SK-MEL-5 (cell line): Measurements from ENCODE around the gene TRPM2. TPM values are rescaled to one million over a fixed set of nuclear protein-coding genes. Genes with fewer than 3 reads are reported as not detected.

Experiments
- DNase-seq: peaks from one replicate; pipeline ENCODE4 v3.0.0-alpha.2; 2016; ENCODE audit warnings: low read depth, low spot score
- in situ Hi-C: cut with HindIII; loops from 2 replicates; pipeline ENCODE4 v1.10.0; 2016; ENCODE audit warnings: low sequenced_read_pairs, high pct_unique_total_duplicates, low pct_unique_long_range_greater_than_20kb
- total RNA-seq: library from RNA; depleted of rRNA; stranded (reverse); fragments of >200 nt; shearing (Covaris generic); gene quantifications from 2 replicates; pipeline ENCODE4 v1.2.3, GENCODE V29; 2014

The TRPM2 gene
- total RNA-seq, 1 experiment from 2014 or later: 0.21 TPM

DNA sequence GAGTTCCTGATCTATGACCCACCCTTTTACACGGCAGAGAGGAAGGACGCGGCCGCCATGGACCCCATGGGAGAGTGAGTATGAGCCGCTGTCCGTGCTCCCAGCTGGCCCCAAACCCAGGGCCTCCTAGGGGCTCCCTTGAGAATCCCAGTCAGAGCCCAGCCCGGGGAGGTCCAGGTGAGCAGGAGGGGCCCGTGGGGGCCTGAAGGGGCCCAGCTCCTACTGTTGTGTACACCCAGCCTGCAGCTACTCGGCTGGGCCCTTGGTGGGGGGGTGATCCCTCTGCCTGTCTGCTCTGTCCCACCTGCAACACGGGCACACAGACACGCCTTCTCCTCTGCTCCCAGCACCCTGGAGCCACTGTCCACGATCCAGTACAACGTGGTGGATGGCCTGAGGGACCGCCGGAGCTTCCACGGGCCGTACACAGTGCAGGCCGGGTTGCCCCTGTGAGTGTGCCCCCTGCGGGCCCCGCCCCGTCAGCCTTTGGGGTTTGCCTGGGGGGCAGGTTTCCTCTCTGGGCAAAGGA is 73.3 kb downstream of the TRPM2 start:
- DNase-seq: no peak
- in situ Hi-C loops: no loop called here

DNA sequence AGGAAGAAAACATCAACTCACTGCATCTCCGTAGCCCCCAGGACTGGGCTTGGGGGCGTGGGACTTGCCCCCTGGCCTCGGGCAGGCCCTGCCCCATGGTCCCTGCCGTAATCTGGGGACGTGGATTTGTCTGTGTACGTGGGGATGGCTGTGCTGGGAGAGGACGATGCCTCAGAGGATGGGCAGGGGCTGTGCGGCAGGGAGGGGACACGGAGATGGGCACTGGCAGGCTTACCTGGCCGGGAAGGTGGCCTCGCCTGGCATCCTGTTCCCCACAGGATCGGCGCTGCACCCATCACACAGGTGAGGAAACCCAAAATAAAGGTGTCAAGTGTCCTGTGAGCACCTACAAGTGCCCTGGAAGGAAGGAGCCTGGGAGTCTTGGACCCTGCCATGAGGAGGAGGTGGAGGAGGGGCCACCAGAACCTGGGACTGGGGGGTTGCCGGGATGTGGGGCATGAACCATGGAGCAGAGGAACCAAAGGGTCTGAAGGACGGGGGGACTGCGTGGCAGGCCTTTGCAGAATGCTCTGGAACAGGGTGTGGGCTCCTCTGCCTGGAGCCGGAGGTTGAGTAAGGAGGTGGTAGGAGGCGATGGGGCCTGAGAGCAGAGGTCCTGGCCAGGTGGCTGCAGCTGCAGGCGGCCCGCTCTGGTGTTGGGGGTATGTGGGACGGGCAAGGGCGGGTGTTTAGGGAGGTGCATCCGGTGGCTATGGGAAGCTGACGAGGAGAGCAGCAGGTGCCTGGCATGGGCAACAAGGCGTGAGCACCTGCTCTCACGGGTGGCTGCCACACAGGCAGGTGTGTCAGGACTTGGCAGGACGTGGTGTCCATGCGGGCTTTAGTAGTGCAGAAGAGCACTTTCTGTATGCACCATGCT is 74.1 kb downstream of the TRPM2 start:
- DNase-seq: no peak
- in situ Hi-C loops: no loop called here

DNA sequence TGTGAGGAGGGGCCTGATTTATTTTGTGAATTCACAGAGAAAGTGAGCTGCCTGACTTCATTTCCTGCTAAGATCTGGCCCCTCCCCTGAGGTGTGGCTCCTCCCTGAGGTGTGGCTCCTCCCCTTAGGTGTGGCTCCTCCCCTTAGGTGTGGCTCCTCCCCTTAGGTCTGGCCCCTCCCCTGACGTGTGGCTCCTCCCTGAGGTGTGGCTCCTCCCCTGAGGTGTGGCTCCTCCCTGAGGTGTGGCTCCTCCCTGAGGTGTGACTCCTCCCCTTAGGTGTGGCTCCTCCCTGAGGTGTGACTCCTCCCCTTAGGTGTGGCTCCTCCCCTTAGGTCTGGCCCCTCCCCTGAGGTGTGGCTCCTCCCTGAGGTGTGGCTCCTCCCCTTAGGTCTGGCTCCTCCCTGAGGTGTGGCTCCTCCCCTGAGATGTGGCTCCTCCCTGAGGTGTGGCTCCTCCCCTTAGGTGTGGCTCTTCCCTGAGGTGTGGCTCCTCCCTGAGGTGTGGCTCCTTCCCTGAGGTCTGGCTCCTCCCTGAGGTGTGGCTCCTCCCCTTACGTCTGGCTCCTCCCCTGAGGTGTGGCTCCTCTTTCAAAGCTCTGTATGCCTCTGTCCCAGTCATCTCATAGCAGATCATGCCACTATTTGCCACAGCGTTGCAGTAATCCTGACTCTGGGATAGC is 75.0 kb downstream of the TRPM2 start:
- DNase-seq: peak; percentile 88
- in situ Hi-C loops: no loop called here

DNA sequence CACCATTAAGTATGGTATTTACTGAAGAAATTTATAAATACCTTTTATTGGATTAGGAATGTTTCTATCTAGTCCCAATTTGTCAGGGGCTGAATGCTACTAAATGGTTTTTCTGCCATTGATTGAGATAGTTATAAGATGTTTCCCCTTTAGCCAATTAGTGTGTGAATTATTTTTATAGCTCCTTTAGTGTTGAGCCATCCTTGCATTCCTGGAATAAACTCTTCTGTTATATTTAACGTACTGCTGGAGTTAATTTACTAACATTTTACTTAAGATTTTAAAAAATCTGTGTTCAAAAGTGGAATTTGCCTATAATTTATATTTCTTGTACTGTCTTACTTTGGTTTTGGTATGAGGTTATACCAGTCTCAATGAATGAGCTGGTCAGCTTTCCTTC is 76.5 kb downstream of the TRPM2 start:
- DNase-seq: no peak
- in situ Hi-C loops: no loop called here

DNA sequence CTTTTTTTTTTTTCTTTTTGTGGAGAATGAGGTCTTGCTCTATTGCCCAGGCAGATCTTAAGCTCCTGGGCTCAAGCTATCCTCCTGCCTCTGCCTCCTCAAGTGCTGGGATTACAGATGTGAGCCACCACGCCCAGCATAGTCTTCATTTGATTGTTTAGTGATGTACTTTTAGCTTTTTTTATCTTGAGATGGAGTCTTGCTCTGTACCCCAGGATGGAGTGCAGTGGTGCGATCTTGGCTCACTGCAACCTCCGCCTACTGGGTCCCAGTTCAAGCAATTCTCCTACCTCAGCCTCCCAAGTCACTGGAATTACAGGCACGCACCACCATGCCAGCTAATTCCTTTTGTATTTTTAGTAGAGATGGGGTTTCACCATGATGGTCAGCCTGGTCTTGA is 77.9 kb downstream of the TRPM2 start:
- in situ Hi-C loops: no loop called here
- DNase-seq: no peak

DNA sequence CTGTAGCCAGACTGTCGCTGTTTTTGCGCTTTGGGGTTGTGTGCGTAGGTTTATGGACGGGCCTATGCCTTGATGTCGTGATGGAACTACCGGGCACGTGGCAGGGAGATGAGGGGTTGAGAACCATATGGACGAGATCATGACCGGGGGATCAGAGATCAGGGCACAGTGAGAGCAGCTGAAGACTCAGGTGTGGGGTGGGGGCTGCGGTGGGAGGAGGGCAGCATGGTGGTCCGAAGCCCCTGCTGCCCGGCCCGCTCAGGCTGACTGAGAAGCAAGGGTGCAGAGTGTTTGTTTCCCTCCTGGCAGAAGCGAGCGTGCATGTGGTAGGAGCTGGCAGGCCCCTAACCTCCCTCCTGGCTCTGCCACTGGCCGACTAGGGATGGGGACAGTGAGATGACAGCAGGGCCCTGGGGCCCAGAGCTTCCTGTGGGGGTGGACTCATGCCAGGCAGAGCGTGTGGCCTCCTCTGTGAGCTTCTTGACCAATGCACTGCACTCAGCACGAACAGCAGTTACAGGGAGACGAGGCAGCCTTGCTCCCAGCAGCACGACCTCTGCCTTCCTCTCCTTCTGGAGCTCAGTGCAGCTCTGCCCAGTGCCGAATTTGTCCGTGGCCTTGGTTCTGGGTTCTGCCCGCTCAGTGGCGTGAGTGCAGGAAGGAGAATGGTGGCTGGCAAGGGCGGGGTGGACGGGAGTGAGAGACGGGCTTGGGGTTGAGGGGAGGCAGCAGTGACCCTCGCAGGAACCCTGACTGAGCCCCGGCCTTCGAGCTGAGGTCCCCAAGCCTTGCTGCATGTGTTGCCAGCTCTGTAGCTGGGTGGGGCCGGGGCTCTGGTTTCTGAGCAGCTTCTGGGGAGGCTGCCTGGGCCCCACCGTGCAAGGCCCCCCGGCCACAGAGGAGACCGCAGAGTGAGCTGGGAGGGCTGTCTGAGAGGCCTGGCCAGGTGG is 79.7 kb downstream of the TRPM2 start:
- no peak for DNase-seq
- in situ Hi-C loops: no loop called here

DNA sequence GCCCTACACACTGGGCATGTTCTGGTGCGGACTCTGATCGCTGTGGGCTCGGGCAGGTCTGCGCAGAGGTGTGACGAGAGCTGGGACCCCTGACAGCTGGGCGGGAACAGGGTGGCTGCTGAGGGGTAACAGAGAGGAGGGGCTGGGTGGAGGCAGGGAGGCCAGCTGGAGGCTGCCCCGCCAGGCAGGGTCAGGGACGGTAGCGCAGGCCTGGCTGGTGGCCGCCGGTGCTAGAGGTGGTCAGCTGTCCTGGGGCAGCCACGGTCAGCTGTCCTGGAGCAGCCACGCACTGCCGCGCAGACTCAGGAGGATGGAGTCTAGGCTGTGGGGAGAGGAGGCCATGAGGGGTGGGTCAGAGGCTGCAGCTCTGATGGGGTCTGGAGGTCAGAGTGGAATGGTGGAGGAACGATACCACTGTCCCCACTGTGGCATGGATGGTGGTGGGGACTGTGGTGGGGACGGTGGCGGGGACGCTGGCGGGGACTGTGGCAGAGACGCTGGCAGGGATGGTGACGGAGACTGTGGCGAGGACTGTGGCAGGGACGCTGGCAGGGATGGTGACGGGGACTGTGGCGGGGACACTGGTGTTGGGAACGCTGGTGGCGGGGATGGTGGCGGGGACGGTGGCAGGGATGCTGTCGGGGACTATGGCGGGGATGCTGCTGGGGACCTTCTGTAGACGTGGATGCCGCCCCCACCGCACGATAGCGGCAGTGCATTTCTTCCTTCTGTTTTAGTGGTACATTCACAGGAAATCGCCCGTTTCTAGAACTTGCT is 80.6 kb downstream of the TRPM2 start:
- no peak for DNase-seq
- in situ Hi-C loops: no loop called here

DNA sequence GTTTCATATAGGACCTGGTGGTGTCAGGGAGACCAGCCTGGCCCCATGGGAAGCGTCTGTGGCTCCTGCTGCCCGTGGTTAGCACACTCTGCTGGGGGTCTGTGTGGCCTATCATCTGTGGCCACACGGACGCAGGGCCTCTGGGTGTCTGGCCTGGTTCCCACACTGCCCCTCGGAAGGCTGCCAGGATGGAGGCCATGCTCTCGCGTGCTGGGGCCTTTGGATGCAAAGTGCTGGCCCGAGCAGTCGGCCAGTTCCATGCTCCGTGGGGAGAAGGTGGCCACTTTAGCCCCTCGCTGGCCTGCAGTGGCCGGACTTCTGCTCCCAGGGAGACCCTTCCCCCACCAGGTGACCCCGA is 81.1 kb downstream of the TRPM2 start:
- in situ Hi-C loops: no loop called here
- no peak for DNase-seq

DNA sequence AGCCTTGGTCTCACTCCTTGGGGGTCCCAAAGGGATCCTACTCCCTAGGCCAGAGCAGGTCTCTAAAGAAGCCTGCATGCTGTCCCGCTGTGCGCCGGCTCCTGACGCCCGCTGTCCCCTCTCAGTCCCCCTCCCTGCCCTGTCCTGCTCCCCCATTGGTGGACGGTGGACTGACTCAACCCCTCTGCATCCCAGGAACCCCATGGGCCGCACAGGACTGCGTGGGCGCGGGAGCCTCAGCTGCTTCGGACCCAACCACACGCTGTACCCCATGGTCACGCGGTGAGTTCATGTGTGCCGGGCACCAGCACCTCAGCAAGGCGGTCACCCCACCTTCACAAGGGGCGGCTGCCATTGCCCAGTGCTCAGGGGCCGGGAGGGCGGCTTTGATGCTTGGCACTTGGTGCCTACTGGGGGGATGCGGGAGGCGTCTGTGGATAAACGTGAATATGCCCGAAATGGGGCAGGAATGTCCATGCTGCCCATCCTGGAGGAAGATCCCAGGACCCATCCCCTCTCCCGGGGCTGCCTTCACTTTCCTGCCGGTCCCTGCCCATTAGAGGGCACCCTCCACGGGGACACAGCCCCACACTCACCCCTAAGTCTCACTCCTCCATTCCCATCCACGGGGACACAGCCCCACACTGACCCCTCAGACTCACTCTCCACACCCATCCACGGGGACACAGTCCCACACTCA is 81.7 kb downstream of the TRPM2 start:
- in situ Hi-C loops: no loop called here
- DNase-seq: no peak

DNA sequence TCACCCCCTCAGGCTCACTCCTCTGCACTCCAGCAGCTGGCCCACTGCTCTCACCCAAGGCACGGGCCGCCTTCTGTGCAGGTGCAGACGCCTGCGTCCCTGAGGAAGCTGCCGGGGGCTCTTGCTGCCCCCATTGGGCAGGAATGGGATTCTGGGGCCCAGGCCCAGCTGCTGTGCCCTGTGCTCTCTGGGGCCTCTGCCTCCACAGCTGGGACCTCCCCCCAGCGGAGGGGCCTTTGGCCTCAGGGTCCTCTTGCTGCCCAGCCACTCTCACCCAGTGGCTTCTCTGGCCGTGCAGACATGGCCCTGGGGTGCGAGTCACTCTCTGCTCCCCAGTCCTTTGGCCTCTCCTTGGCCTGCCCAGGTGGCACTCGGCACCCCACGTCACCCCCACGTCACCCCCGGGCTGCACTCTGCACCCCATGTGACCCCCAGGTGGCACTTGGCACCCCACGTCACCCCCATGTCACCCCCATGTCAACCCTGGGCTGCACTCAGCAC is 82.7 kb downstream of the TRPM2 start:
- DNase-seq: no peak

DNA sequence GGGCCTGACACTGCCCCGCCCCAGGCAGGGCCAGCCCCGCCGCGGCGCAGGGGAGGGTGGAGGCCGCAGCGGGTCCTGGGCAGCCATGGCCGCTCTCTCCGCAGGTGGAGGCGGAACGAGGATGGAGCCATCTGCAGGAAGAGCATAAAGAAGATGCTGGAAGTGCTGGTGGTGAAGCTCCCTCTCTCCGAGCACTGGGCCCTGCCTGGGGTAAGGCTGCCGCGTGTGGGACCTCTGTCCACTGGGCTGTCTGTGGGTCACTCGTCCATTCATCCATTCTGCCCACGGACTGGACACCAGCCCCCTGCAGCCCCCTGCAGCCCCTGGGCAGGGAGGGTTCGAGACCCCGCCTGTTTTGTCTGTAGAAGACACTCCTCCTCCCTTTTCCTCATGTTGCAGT is 83.5 kb downstream of the TRPM2 start:
- no peak for DNase-seq
- in situ Hi-C loops: no loop called here

More for the DNA sequence above, 82.7 kb downstream of the TRPM2 start:
- in situ Hi-C loops: no loop called here

DNA sequence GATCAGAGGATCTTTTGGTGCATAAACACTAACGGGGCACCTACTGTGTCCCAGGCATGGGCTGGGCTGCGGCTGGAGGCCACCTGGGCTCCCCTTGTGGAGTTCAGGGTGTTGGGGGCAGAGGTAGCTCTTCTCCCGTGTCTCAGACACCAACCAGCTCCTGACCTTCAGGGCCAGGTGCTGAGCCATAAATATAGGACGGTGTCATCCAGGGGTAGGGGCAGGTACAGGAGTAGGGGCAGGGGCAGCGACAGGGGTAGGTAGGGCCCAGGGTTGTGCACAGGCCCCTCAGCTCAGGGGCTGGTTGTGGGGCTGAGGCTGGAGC is 83.9 kb downstream of the TRPM2 start:
- in situ Hi-C loops: no loop called here
- no peak for DNase-seq

DNA sequence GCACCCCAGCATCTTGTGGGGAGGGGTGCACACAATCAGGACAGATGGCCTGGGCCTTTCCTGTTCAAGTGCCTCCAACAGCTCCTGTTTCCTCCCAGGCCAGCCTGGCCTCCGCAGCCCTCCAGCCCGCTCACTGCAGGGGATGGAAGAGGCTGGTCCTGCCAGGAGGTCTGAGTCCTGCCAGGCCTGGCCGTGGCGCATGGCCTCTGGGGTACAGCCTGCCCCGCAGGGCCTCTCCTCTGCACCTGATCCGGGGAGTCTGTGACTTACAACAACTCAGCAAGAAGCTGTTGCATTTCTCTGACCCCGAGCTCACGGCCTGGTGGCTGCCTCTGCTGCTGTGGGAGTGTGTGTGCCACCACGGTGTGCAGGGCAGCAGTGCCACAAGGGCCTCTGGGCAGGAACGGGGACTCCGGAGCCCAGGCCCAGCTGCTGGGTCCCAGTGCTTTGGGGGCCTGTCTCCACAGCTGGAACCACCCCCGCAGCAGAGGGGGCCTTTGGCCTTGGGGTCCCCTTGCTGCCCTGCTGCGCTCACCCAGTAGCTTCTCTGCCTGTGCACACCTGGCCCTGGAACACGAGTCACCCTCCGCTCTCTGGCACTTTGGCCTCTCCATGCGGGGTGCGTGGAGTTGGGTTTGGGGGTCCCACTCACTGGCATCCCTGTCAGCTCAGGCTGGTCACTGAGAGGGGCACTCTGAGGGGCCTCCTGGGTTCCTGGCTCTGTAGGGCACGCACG is 84.4 kb downstream of the TRPM2 start:
- no peak for DNase-seq
- in situ Hi-C loops: no loop called here

DNA sequence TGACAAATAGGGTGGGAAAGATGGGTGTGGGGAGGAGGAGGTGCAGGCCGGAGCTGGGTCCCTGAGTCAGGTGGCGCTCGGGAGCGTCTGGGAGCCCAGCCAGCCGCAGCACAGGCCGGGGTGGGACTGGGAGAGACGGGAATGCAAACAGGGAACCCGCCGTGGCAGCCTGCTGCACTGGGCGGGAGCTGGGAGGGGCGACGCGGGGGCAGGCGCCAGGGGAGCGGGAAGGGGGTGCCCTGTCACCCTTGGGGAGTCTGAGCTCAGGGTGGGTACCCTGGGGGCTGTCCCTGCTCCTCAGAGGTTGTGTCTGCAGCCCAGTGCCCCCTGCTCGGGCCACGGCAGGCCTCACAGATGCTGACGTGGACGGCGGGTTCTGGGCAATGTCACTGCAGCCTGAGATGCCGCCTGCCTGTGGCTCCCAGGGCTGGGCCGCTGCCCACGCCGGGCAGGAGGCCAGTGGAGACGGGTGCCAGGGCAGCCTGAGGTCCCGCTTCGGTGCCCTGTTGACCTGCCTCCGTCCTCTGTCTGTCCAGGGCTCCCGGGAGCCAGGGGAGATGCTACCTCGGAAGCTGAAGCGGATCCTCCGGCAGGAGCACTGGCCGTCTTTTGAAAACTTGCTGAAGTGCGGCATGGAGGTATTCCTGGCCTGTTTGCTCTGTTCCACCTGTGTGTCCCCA is 85.2 kb downstream of the TRPM2 start:
- no peak for DNase-seq
- in situ Hi-C loops: no loop called here

DNA sequence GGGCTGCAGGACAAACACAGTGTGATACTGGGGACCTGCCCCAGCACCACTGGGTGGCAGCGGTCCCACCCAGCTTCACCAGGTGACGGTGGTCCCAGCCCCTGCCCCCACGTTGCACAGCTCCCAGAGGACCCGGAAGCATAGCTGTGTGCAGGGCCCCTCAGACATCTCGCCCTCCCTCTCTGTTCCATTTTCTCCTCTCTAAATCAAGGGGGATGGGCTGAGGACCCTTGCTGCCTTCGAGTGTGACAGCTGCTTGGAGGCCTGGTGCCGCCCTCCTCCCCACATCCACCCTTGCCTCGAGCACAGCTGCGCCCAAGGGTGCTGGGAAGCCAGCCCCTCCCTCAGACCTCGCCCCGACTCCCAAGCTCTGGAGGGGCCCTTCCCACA is 85.8 kb downstream of the TRPM2 start:
- in situ Hi-C loops: no loop called here
- DNase-seq: no peak
